Lower leg skin (tissue), 4 donors: Measurements from ENCODE around the gene PTPRU. TPM values are rescaled to one million over a fixed set of nuclear protein-coding genes. Genes with fewer than 3 reads are reported as not detected.
A peak's percentile ranks its signal among the peaks of the same experiment; 100 is the strongest.

Experiments used
- DNase-seq, 2 donors: peaks; one replicate each; pipeline ENCODE4 v3.0.0-alpha.2; 2019; ENCODE audit warnings: low spot score in 2 of 2
- H3K4me3 ChIP-seq: fragments of 200-600 bp; sonication (generic); 2 replicates; pipeline ENCODE4 v1.5.1; 2017; ENCODE audit warnings: mild to moderate bottlenecking, low read depth; ENCODE audit not compliant: poor library complexity, severe bottlenecking
- CTCF ChIP-seq, 3 donors: fragments of 450-650 bp; IDR thresholded peaks; one replicate each; pipeline ENCODE4 v1.5.1; 2016; ENCODE audit warnings: antibody characterized with exemption in 3 of 3, mild to moderate bottlenecking in 3 of 3, moderate library complexity in 2 of 3
- POLR2A ChIP-seq, 2 donors: fragments of 450-650 bp; IDR thresholded peaks; one replicate each; pipeline ENCODE4 v1.6.1; 2016 to 2017; ENCODE audit warnings: antibody characterized with exemption in 2 of 2, mild to moderate bottlenecking in 1 of 2, moderate library complexity in 1 of 2
- WGBS, 2 donors: methylation state at CpG; one replicate each; pipeline ENCODE4 v1.1.5; 2018; 5-methylcytosine and 5-hydroxymethylcytosine counted together
- intact Hi-C: fragments of 100-400 bp; cut with DNase I; formaldehyde crosslinking; loops from one replicate; pipeline ENCODE4 v1.15.0; 2023; ENCODE audit warnings: low total_unique reads
- total RNA-seq, 4 donors: library from RNA; depleted of rRNA; stranded (reverse); fragments of >200 nt; gene quantifications; one replicate each; pipeline ENCODE4 v1.1.0, GENCODE V29; 2016

PTPRU gene
- total RNA-seq, 4 donors from 2014 or later: 15.9 to 56.3 (median 30.6) TPM

- WGBS, 2 donors: 23 to 56% methylated on average over 1 of the region's 1 CpG
- no peak for DNase-seq
- TF ChIP-seq POLR2A (IDR thresholded peaks at IDR 0.05): no peak
- TF ChIP-seq CTCF (IDR thresholded peaks at IDR 0.05): no peak
- H3K4me3 ChIP-seq: no peak overlapping the region
- intact Hi-C loops: loop anchor here (10.0 kb wide), 1 partner anchor 157 kb away; no protein-coding TSS in a partner anchor
Measured at GRCh38 chr1:29202053-29202452, 34.3 kb upstream of the PTPRU start.

- TF ChIP-seq CTCF (IDR thresholded peaks at IDR 0.05): peak in 1 of 3 donors; percentile 89
- TF ChIP-seq POLR2A (IDR thresholded peaks at IDR 0.05): no peak
- no peak overlapping the region for H3K4me3 ChIP-seq
- WGBS, 2 donors: 13 to 14% methylated on average over 12 to 13 of the region's 14 CpGs
- DNase-seq: peak; percentile 96 to 99
- intact Hi-C loops: loop anchor here (10.0 kb wide), 1 partner anchor 158 kb away; no protein-coding TSS in a partner anchor
Measured at GRCh38 chr1:29202584-29203340, 33.6 kb upstream of the PTPRU start.

DNA sequence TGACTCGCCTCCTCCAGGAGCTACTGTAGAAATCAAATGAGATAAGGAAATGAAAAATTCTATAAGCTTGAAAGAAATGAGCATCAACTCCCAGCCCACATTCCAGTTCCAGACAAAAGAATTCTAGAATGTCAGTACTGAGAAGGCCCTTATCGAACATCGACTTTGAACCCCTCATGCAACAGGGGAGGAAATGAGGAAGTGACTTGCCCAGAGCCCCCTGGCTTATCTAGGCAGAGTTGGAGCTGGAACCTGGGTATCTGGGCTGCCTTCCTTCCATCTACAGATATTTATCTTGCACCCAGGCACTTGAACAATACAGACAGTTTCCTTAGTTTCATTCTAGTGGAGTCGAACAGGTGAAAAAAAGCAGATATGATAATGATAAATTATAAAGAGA, 27.9 kb upstream of the PTPRU start:
- no peak overlapping the region for H3K4me3 ChIP-seq
- TF ChIP-seq POLR2A (IDR thresholded peaks at IDR 0.05) (no peak), CTCF (IDR thresholded peaks at IDR 0.05) (no peak)
- 74 to 78% methylated on average over 4 of the region's 4 CpGs for WGBS, 2 donors
- intact Hi-C loops: loop anchor here (10.0 kb wide), 1 partner anchor 164 kb away; no protein-coding TSS in a partner anchor
- DNase-seq: no peak

DNA sequence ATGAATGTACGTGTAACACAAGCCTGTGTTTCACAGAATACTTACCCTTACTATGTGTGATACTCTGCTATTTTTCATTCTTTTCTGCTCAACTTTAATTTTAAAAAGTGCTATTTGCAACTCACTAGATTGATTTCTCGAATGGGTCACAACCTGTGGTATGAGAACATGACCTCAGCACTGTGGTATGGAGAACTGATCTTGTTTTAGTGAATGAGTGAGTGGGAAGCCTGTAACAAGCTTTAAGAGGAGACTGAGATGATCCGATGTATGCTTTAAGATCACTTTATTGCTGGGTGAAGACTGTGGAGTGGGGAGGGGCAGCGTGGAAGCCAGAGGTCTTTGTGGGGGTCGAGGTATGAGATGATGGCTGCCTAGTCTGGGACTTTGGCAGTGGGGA, 27.1 kb upstream of the PTPRU start:
- 82 to 86% methylated on average over 5 of the region's 5 CpGs for WGBS, 2 donors
- no peak for DNase-seq
- no peak overlapping the region for H3K4me3 ChIP-seq
- TF ChIP-seq CTCF (IDR thresholded peaks at IDR 0.05): no peak
- no peak for TF ChIP-seq POLR2A (IDR thresholded peaks at IDR 0.05)
- intact Hi-C loops: loop anchor here (10.0 kb wide), 1 partner anchor 164 kb away; no protein-coding TSS in a partner anchor

- 80 to 88% methylated on average over 7 of the region's 7 CpGs for WGBS, 2 donors
- TF ChIP-seq CTCF (IDR thresholded peaks at IDR 0.05): no peak
- TF ChIP-seq POLR2A (IDR thresholded peaks at IDR 0.05): no peak
Measured at GRCh38 chr1:29210278-29211085, 25.8 kb upstream of the PTPRU start.

More at GRCh38 chr1:29210278-29211085, 25.8 kb upstream of the PTPRU start:
- intact Hi-C loops: no loop called here
- no peak for DNase-seq
- H3K4me3 ChIP-seq: no peak overlapping the region
